HG02763 (cell line): ENCODE data around the gene PRR13.
"Not testable (repeated sequence)": the region's sequence is repeated elsewhere in the genome, so short reads cannot be mapped to it uniquely, and the experiment has no call there.

ENCODE experiments used
- ATAC-seq: cut with Tn5 transposase; IDR thresholded peaks from one replicate; pipeline ENCODE4 v1.9.1; 2021; ENCODE audit warnings: mild to moderate bottlenecking, moderate library complexity; ENCODE audit not compliant: unreplicated experiment

Gene PRR13

GRCh38 chr12:53435326-53435725, 6.2 kb upstream of the PRR13 start:
- not testable (repeated sequence) for ATAC-seq

- ATAC-seq = not testable (repeated sequence)
Observed at GRCh38 chr12:53439582-53439981, 2.0 kb upstream of the PRR13 start.

GRCh38 chr12:53443955-53444354, 2.4 kb downstream of the PRR13 start:
- ATAC-seq = no peak

GRCh38 chr12:53444593-53445325, 3.2 kb downstream of the PRR13 start:
- not testable (repeated sequence) for ATAC-seq

GRCh38 chr12:53450936-53451335, 9.4 kb downstream of the PRR13 start:
- ATAC-seq = no peak

GRCh38 chr12:53451661-53452158, 10.2 kb downstream of the PRR13 start, which contains the start of gene PCBP2:
PCBP2 (plus strand) TSS chr12:53452102; CDS start chr12:53454801, 2,699 bp downstream.
- ATAC-seq = peak; percentile 94

- peak; percentile 33 for ATAC-seq
Observed at GRCh38 chr12:53452159-53453077, 10.9 kb downstream of the PRR13 start.

GRCh38 chr12:53453953-53454640, 12.6 kb downstream of the PRR13 start:
- ATAC-seq = no peak

- ATAC-seq = no peak
Observed at GRCh38 chr12:53454707-53455106, 13.2 kb downstream of the PRR13 start.

GRCh38 chr12:53456654-53457366, 15.3 kb downstream of the PRR13 start:
- ATAC-seq = no peak

- no peak for ATAC-seq
Observed at GRCh38 chr12:53459097-53459496, 17.6 kb downstream of the PRR13 start.

GRCh38 chr12:53461059-53461458, 19.5 kb downstream of the PRR13 start:
- no peak for ATAC-seq

GRCh38 chr12:53461591-53461990, 20.1 kb downstream of the PRR13 start:
- no peak for ATAC-seq

- no peak for ATAC-seq
Observed at GRCh38 chr12:53462935-53463334, 21.4 kb downstream of the PRR13 start.

- ATAC-seq = no peak
Observed at GRCh38 chr12:53463802-53464560, 22.4 kb downstream of the PRR13 start.

- ATAC-seq = no peak
Observed at GRCh38 chr12:53464685-53465418, 23.3 kb downstream of the PRR13 start.

- ATAC-seq = no peak
Observed at GRCh38 chr12:53465679-53466078, 24.1 kb downstream of the PRR13 start.

GRCh38 chr12:53466640-53467039, 25.1 kb downstream of the PRR13 start:
- ATAC-seq = no peak

- no peak for ATAC-seq
Observed at GRCh38 chr12:53467082-53467481, 25.5 kb downstream of the PRR13 start.
